Heart left ventricle (tissue), 13 donors: ENCODE data around the gene CRACR2A.

Source experiments
- POLR2A ChIP-seq, 2 donors: fragments of 450-650 bp; IDR thresholded peaks; one replicate each; pipeline ENCODE4 v1.6.1; 2017; ENCODE audit warnings: antibody characterized with exemption in 2 of 2, mild to moderate bottlenecking in 2 of 2, moderate library complexity in 2 of 2
- TF ChIP-seq, protein P1 (sequence below), 12 donors: fragments of 200-600 bp; sonication (generic) in 4 of 12; IDR thresholded peaks; one replicate each; pipeline versions ENCODE4 v1.5.0 to v1.8.0; 2018 to 2022; ENCODE audit warnings: antibody characterized with exemption in 12 of 12, mild to moderate bottlenecking in 5 of 12
- donor health status: ischemic (EF 13 %, LVEDD 7.1; RV severe dilation, severe dysfunction).
- donor health status: DM: no; HTN: yes; CAD: no.
- donor health status: DM: no; HTN: no; CAD: no.
- donor health status: ischemic (EF 25% LVEDD 6.9; RV normal size, moderate dysfunction).
- donor health status: ischemic (EF 25% LVEDD 5.7; RV mildly dilated, moderate dysfunction).
- donor health status: ischemic (EF 35%, LVEDD 5.7; RV mildly dilated, moderate dysfunction).
- donor health status: nonischemic (EF 11% LVEDD 7.7; RV severe dilation, severe dysfunction).
- donor health status: DM: yes; HTN: yes; CAD: no.
- donor health status: PGD.
- donor health status: ischemic (EF 29% LVEDD 5.4; RV normal size, mild dysfunction).
- donor health status: nonischemic (EF 23%, LVEDD 6.1; RV moderate dilation, normal function).

DNA sequence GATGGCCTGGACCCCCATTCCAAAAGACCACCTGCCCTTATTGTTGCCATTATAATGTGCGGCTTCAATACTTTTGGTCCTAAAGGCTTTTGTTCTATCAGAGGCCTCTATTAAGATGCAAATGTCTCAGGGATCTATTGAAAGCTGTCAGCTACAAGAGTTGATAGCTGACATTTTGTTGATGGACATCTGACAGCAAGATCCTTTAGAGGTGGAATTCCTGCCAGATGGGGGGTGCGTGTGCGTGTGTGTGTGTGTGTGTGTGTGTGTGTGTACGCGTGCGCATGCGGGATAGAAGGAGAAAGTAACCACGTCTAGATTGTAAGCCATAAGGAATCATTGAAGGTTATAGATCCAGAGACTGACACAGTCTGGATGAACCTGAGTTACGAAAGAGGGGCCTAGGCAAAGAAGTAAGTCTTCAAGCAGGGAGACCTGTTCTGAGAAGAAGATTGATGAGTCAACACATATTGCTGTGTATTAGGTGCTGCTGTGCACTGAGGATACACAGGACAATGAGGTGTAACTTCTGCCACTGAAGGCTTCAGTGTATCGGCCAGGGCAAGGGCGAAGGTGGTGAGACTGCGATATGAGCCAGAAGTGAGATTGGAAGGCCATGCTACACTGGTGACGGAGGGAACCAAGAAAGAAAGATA lies 172.7 kb downstream of the CRACR2A start:
- TF ChIP-seq, protein P1, sequence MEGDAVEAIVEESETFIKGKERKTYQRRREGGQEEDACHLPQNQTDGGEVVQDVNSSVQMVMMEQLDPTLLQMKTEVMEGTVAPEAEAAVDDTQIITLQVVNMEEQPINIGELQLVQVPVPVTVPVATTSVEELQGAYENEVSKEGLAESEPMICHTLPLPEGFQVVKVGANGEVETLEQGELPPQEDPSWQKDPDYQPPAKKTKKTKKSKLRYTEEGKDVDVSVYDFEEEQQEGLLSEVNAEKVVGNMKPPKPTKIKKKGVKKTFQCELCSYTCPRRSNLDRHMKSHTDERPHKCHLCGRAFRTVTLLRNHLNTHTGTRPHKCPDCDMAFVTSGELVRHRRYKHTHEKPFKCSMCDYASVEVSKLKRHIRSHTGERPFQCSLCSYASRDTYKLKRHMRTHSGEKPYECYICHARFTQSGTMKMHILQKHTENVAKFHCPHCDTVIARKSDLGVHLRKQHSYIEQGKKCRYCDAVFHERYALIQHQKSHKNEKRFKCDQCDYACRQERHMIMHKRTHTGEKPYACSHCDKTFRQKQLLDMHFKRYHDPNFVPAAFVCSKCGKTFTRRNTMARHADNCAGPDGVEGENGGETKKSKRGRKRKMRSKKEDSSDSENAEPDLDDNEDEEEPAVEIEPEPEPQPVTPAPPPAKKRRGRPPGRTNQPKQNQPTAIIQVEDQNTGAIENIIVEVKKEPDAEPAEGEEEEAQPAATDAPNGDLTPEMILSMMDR (IDR thresholded peaks at IDR 0.05): no peak
- TF ChIP-seq POLR2A (IDR thresholded peaks at IDR 0.05): no peak
